Mesothelial cell of epicardium (in vitro differentiated cells): Measurements from ENCODE around the gene ZC3H7B. TPM values are rescaled to one million over a fixed set of nuclear protein-coding genes. Genes with fewer than 3 reads are reported as not detected.
A peak's percentile ranks its signal among the peaks of the same experiment; 100 is the strongest.
"Not testable (repeated sequence)": the region's sequence is repeated elsewhere in the genome, so short reads cannot be mapped to it uniquely, and the experiment has no call there.

Experiments
- DNase-seq, 2 experiments: peaks; one replicate each; pipeline ENCODE4 v3.0.0; 2021; ENCODE audit warnings: low spot score in 2 of 2; ENCODE audit not compliant: unreplicated experiment in 2 of 2
- H3K27ac Mint-ChIP-seq: 2 replicates; pipeline ENCODE4 v1.8.0; 2021; ENCODE audit warnings: mixed read lengths
- H3K27me3 Mint-ChIP-seq: 2 replicates; pipeline ENCODE4 v1.8.0; 2021; ENCODE audit warnings: low read depth, mixed read lengths
- H3K36me3 Mint-ChIP-seq: 2 replicates; pipeline ENCODE4 v1.8.0; 2021; ENCODE audit warnings: mixed read lengths
- H3K4me1 Mint-ChIP-seq: 2 replicates; pipeline ENCODE4 v1.8.0; 2021; ENCODE audit warnings: mixed read lengths
- H3K4me3 Mint-ChIP-seq: 2 replicates; pipeline ENCODE4 v1.8.0; 2021; ENCODE audit warnings: mild to moderate bottlenecking, moderate library complexity, mixed read lengths
- H3K9me3 Mint-ChIP-seq: 2 replicates; pipeline ENCODE4 v1.8.0; 2021; ENCODE audit warnings: mixed read lengths
- total RNA-seq: library from RNA; stranded (reverse); gene quantifications from 3 replicates; pipeline ENCODE4 v1.2.1, GENCODE V29; 2021
- TF ChIP-seq, protein P1 (sequence below): fragments of 200-600 bp; sonication (generic); IDR thresholded peaks from one replicate; pipeline ENCODE4 v1.5.0; 2021; ENCODE audit warnings: antibody characterized with exemption; ENCODE audit not compliant: unreplicated experiment

Gene ZC3H7B
- total RNA-seq, 1 donor from 2014 or later = 85.5 TPM

GRCh38 chr22:41397143-41397811, 96.0 kb downstream of the ZC3H7B start:
- DNase-seq = no peak
- no peaks in the 10 kb centered on the region for H3K27me3 Mint-ChIP-seq
- H3K36me3 Mint-ChIP-seq = peaks cover 19% of the 10 kb centered on the region
- H3K9me3 Mint-ChIP-seq = no peaks in the 10 kb centered on the region
- no peaks in the 10 kb centered on the region for H3K4me1 Mint-ChIP-seq
- TF ChIP-seq, protein P1, sequence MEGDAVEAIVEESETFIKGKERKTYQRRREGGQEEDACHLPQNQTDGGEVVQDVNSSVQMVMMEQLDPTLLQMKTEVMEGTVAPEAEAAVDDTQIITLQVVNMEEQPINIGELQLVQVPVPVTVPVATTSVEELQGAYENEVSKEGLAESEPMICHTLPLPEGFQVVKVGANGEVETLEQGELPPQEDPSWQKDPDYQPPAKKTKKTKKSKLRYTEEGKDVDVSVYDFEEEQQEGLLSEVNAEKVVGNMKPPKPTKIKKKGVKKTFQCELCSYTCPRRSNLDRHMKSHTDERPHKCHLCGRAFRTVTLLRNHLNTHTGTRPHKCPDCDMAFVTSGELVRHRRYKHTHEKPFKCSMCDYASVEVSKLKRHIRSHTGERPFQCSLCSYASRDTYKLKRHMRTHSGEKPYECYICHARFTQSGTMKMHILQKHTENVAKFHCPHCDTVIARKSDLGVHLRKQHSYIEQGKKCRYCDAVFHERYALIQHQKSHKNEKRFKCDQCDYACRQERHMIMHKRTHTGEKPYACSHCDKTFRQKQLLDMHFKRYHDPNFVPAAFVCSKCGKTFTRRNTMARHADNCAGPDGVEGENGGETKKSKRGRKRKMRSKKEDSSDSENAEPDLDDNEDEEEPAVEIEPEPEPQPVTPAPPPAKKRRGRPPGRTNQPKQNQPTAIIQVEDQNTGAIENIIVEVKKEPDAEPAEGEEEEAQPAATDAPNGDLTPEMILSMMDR = no peak
- H3K4me3 Mint-ChIP-seq = no peak overlapping the region
- H3K27ac Mint-ChIP-seq = peak overlapping the region; percentile 39

- Mint-ChIP-seq H3K36me3 (peaks cover 19% of the 10 kb centered on the region), H3K4me1 (peaks cover 2% of the 10 kb centered on the region), H3K9me3 (no peaks in the 10 kb centered on the region), H3K27ac (no peak overlapping the region), H3K27me3 (no peaks in the 10 kb centered on the region), H3K4me3 (no peak overlapping the region)
- DNase-seq = no peak
- TF ChIP-seq, protein P1 = no peak
Observed at GRCh38 chr22:41398921-41399320, 97.6 kb downstream of the ZC3H7B start.

DNA sequence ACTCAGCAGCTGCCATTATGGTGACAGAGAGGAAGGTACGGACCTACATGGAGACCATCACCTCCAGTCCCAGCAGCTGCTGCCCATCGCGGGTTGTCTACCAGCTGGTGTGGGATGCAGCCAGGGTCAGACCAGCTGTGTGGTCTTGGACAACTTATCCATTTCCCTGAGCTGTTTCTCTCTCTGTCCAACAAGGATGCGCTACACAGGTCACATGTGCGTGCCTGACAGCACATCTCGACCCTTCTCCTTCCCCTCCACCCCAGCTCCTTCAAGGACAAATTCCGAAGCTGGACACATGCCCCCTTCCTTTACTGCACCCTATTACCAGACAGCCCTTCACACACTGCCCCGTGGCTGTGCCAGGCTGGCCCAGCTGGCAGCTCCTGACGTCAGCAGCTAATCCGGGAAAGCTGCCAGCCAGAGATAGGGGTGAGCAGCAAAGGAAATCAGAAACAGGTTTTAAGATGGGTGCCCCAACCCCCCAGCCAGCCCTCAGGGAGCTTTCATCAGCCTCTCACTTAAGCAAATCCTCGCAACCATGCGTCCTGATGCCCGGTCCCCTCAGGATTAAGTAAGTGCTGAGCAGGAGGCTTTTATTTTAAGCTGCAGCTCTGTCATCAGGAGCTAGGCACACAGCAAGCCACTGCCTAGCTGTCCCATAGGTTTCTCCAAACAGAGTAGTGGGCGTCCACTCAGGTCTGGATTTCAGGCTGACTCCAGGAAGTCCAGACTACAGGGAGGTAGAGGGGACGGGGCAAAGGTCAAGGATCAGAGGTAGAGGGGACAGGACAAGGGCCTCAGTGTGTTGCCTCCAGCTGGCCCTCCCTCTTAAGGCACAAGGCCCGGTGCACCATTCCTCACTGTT, 100.7 kb downstream of the ZC3H7B start:
- DNase-seq = no peak
- TF ChIP-seq, protein P1 = no peak
- H3K4me3 Mint-ChIP-seq = no peak overlapping the region
- H3K27me3 Mint-ChIP-seq = no peaks in the 10 kb centered on the region
- no peaks in the 10 kb centered on the region for H3K9me3 Mint-ChIP-seq
- peaks cover 7% of the 10 kb centered on the region for H3K36me3 Mint-ChIP-seq
- H3K4me1 Mint-ChIP-seq = peaks cover 2% of the 10 kb centered on the region
- no peak overlapping the region for H3K27ac Mint-ChIP-seq

DNA sequence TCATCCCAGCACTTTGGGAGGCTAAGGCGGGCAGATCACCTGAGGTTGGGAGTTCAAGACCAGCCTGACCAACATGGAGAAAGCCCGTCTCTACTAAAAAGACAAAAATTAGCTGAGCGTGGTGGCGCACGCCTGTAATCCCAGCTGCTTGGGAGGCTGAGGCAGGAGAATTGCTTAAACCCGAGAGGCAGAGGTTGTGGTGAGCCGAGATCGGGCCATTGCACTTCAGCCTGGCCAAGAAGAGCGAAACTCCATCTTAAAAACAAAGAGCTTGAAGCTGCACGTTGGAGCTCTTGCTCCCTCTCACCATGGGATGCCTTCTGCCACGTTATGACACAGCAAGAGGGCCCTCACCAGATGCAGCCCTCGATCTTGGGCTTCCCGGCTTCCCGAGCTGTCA, 101.5 kb downstream of the ZC3H7B start:
- not testable (repeated sequence) for H3K4me3 Mint-ChIP-seq, H3K9me3 Mint-ChIP-seq, H3K4me1 Mint-ChIP-seq, DNase-seq, H3K36me3 Mint-ChIP-seq, H3K27ac Mint-ChIP-seq, H3K27me3 Mint-ChIP-seq

GRCh38 chr22:41403532-41404318, 102.4 kb downstream of the ZC3H7B start:
- DNase-seq = peak; percentile 61 to 79
- TF ChIP-seq, protein P1 = peak; percentile 80
- Mint-ChIP-seq H3K27me3 (no peaks in the 10 kb centered on the region), H3K9me3 (no peaks in the 10 kb centered on the region), H3K27ac (no peak overlapping the region), H3K4me1 (peaks cover 2% of the 10 kb centered on the region), H3K4me3 (no peak overlapping the region), H3K36me3 (no peaks in the 10 kb centered on the region)
